Thyroid gland (tissue), 4 donors: ENCODE measurements around the gene C10orf90. TPM values are rescaled to one million over a fixed set of nuclear protein-coding genes. Genes with fewer than 3 reads are reported as not detected.

Experiments
- DNase-seq, 2 donors: peaks; one replicate each; pipeline ENCODE4 v3.0.0-alpha.2; 2019
- H3K27ac ChIP-seq, 3 donors: fragments of 200-600 bp; sonication (generic); 1 replicate in 2 of 3; 2 replicates in 1 of 3; pipeline ENCODE4 v1.5.1; 2016 to 2019; ENCODE audit warnings: mild to moderate bottlenecking in 1 of 3, moderate library complexity in 1 of 3
- H3K27me3 ChIP-seq: fragments of 200-600 bp; sonication (generic); one replicate; pipeline ENCODE4 v1.5.1; 2019
- H3K36me3 ChIP-seq, 2 donors: fragments of 200-600 bp; sonication (generic); one replicate each; pipeline ENCODE4 v1.5.1; 2016 to 2019
- H3K4me1 ChIP-seq, 2 donors: fragments of 200-600 bp; sonication (generic); one replicate each; pipeline ENCODE4 v1.5.1; 2017 to 2019
- H3K4me3 ChIP-seq, 3 donors: fragments of 200-600 bp; sonication (generic); replicated peaks in 1 of 3; 1 replicate in 2 of 3; 2 replicates in 1 of 3; pipeline ENCODE4 v1.5.1; 2016; ENCODE audit warnings: mild to moderate bottlenecking in 1 of 3
- H3K9me3 ChIP-seq: fragments of 200-600 bp; sonication (generic); one replicate; pipeline ENCODE4 v1.5.1; 2017
- CTCF ChIP-seq, 6 experiments: fragments of 200-600 bp in 3 of 6; fragments of 450-650 bp in 3 of 6; sonication (generic) in 3 of 6; IDR thresholded peaks; one replicate each; pipeline ENCODE4 v1.5.1; 2016 to 2019; ENCODE audit warnings: antibody characterized with exemption in 6 of 6, mild to moderate bottlenecking in 2 of 6, inconsistent platforms in 1 of 6, moderate library complexity in 1 of 6
- POLR2A ChIP-seq, 2 donors: fragments of 450-650 bp; IDR thresholded peaks; one replicate each; pipeline ENCODE4 v1.6.1; 2017; ENCODE audit warnings: antibody characterized with exemption in 2 of 2, mild to moderate bottlenecking in 2 of 2, moderate library complexity in 1 of 2
- WGBS, 2 donors: methylation state at CpG; one replicate each; pipeline ENCODE4 v1.1.5; 2017; 5-methylcytosine and 5-hydroxymethylcytosine counted together
- intact Hi-C: fragments of 100-400 bp; cut with DNase I; formaldehyde crosslinking; loops from one replicate; pipeline ENCODE4 v1.15.1; 2023
- total RNA-seq, 4 donors: library from RNA; depleted of rRNA; stranded (reverse); fragments of >200 nt; gene quantifications; one replicate each; pipeline ENCODE4 v1.2.3, GENCODE V29; 2016

The C10orf90 gene
- total RNA-seq, 4 donors from 2014 or later, result 0.45 to 5.1 (median 2.0) TPM

- TF ChIP-seq POLR2A (IDR thresholded peaks at IDR 0.05) (no peak), CTCF (IDR thresholded peaks at IDR 0.05) (no peak)
- DNase-seq, result no peak
- Histone ChIP-seq H3K27ac (no peak overlapping the region), H3K4me3 (no peak overlapping the region), H3K4me1 (no peaks in the 10 kb centered on the region), H3K36me3 (no peaks in the 10 kb centered on the region), H3K27me3 (no peaks in the 10 kb centered on the region), H3K9me3 (no peaks in the 10 kb centered on the region)
- intact Hi-C loops, result no loop called here
- WGBS, 2 donors, result 80% methylated on average over 1 of the region's 1 CpG; no CpG with 5 or more reads in 1 of the 2 donors
Observed at GRCh38 chr10:126691456-126691855, 21.0 kb upstream of the C10orf90 start.

GRCh38 chr10:126690534-126690933, 20.0 kb upstream of the C10orf90 start:
- Histone ChIP-seq H3K4me1 (no peaks in the 10 kb centered on the region), H3K4me3 (no peak overlapping the region), H3K27ac (no peak overlapping the region), H3K27me3 (no peaks in the 10 kb centered on the region), H3K9me3 (no peaks in the 10 kb centered on the region), H3K36me3 (no peaks in the 10 kb centered on the region)
- intact Hi-C loops, result no loop called here
- WGBS, 2 donors, result 44 to 59% methylated on average over 2 of the region's 2 CpGs
- no peak for TF ChIP-seq POLR2A (IDR thresholded peaks at IDR 0.05)
- TF ChIP-seq CTCF (IDR thresholded peaks at IDR 0.05), result no peak
- DNase-seq, result no peak

GRCh38 chr10:126689461-126689994, 19.0 kb upstream of the C10orf90 start:
- TF ChIP-seq POLR2A (IDR thresholded peaks at IDR 0.05), result no peak
- no peak for TF ChIP-seq CTCF (IDR thresholded peaks at IDR 0.05)
- intact Hi-C loops, result no loop called here
- no peaks in the 10 kb centered on the region for H3K27me3 ChIP-seq
- no peak for DNase-seq
- H3K4me3 ChIP-seq, result no peak overlapping the region
- H3K4me1 ChIP-seq, result no peaks in the 10 kb centered on the region
- WGBS, 2 donors, result 95% methylated on average over 4 of the region's 4 CpGs; no CpG with 5 or more reads in 1 of the 2 donors
- no peak overlapping the region for H3K27ac ChIP-seq
- no peaks in the 10 kb centered on the region for H3K36me3 ChIP-seq
- H3K9me3 ChIP-seq, result no peaks in the 10 kb centered on the region

- intact Hi-C loops, result no loop called here
- no peak for TF ChIP-seq CTCF (IDR thresholded peaks at IDR 0.05)
- Histone ChIP-seq H3K9me3 (no peaks in the 10 kb centered on the region), H3K27ac (no peak overlapping the region), H3K4me3 (no peak overlapping the region), H3K27me3 (no peaks in the 10 kb centered on the region), H3K36me3 (no peaks in the 10 kb centered on the region), H3K4me1 (no peaks in the 10 kb centered on the region)
- DNase-seq, result no peak
- WGBS, 2 donors, result 62 to 79% methylated on average over 5 to 10 of the region's 10 CpGs
Observed at GRCh38 chr10:126687121-126687606, 16.7 kb upstream of the C10orf90 start.

GRCh38 chr10:126686719-126687118, 16.2 kb upstream of the C10orf90 start:
- Histone ChIP-seq H3K36me3 (no peaks in the 10 kb centered on the region), H3K9me3 (no peaks in the 10 kb centered on the region), H3K4me1 (no peaks in the 10 kb centered on the region), H3K27ac (no peak overlapping the region), H3K27me3 (no peaks in the 10 kb centered on the region), H3K4me3 (no peak overlapping the region)
- intact Hi-C loops, result no loop called here
- WGBS, 2 donors, result 85 to 95% methylated on average over 4 to 7 of the region's 7 CpGs
- no peak for DNase-seq
- no peak for TF ChIP-seq POLR2A (IDR thresholded peaks at IDR 0.05)
- no peak for TF ChIP-seq CTCF (IDR thresholded peaks at IDR 0.05)
